Natural killer cell (primary cell): ENCODE results near the gene ASCL3. TPM values are rescaled to one million over a fixed set of nuclear protein-coding genes. Genes with fewer than 3 reads are reported as not detected.
"Not testable (repeated sequence)": the region's sequence is repeated elsewhere in the genome, so short reads cannot be mapped to it uniquely, and the experiment has no call there.

Experiments used
- ATAC-seq, 3 donors: fragments of 150-1000 bp in 2 of 3; fragments of 200-7000 bp in 1 of 3; cut with Tn5 transposase; 1 replicate in 1 of 3; 2 replicates in 2 of 3; pipeline ENCODE4 v1.10.0; 2021; ENCODE audit warnings: mild to moderate bottlenecking in 2 of 3, moderate library complexity in 2 of 3
- DNase-seq, 2 donors: peaks; one replicate each; pipeline versions ENCODE4 v3.0.0 to v3.0.0-alpha.2; 2013 to 2021; ENCODE audit warnings: mixed read lengths in 1 of 2
- H3K27ac ChIP-seq: one replicate; pipeline ENCODE4 v1.5.1; 2013; ENCODE audit warnings: mild to moderate bottlenecking, low read length
- H3K27me3 ChIP-seq: one replicate; pipeline ENCODE4 v1.6.1; 2013; ENCODE audit warnings: low read length; ENCODE audit not compliant: control insufficient read depth, insufficient read depth
- H3K36me3 ChIP-seq: one replicate; pipeline ENCODE4 v1.6.1; 2013; ENCODE audit warnings: low read length; ENCODE audit not compliant: control insufficient read depth, insufficient read depth
- H3K4me1 ChIP-seq: one replicate; pipeline ENCODE4 v1.6.1; 2013; ENCODE audit warnings: low read length; ENCODE audit not compliant: control insufficient read depth, insufficient read depth
- H3K4me3 ChIP-seq: one replicate; pipeline ENCODE4 v1.5.1; 2013; ENCODE audit warnings: low read length
- H3K9me3 ChIP-seq: one replicate; pipeline ENCODE4 v1.6.1; 2013; ENCODE audit warnings: low read length; ENCODE audit not compliant: control insufficient read depth, insufficient read depth
- H3K27ac Mint-ChIP-seq, 2 donors: one replicate each; pipeline ENCODE4 v1.8.0; 2022; ENCODE audit warnings: mild to moderate bottlenecking in 2 of 2, mixed read lengths in 2 of 2, moderate library complexity in 1 of 2
- H3K27me3 Mint-ChIP-seq, 2 donors: one replicate each; pipeline ENCODE4 v1.8.0; 2022; ENCODE audit warnings: low read depth in 2 of 2, mixed read lengths in 2 of 2
- H3K36me3 Mint-ChIP-seq: one replicate; pipeline ENCODE4 v1.8.0; 2022; ENCODE audit warnings: mixed read lengths
- H3K4me1 Mint-ChIP-seq, 2 donors: one replicate each; pipeline ENCODE4 v1.8.0; 2022; ENCODE audit warnings: mixed read lengths in 2 of 2
- H3K4me3 Mint-ChIP-seq: one replicate; pipeline ENCODE4 v1.8.0; 2022; ENCODE audit warnings: mild to moderate bottlenecking, moderate library complexity, mixed read lengths
- H3K9me3 Mint-ChIP-seq, 2 donors: one replicate each; pipeline ENCODE4 v1.8.0; 2022; ENCODE audit warnings: mixed read lengths in 2 of 2
- WGBS: methylation state at CpG from one replicate; pipeline ENCODE4 v1.1.7; 2013; ENCODE audit warnings: missing lambda C conversion rate; ENCODE audit not compliant: insufficient coverage; 5-methylcytosine and 5-hydroxymethylcytosine counted together
- intact Hi-C: fragments of 100-400 bp; cut with micrococcal nuclease; formaldehyde crosslinking; loops from one replicate; pipeline ENCODE4 v1.14.2; 2022
- total RNA-seq, 4 donors: library from RNA; stranded (reverse); fragments of 120-200 nt in 1 of 4; gene quantifications; one replicate each; pipeline versions ENCODE4 v1.2.3 to v1.2.4, GENCODE V29; 2013 to 2022
- TF ChIP-seq, protein P1 (sequence below): fragments of 200-600 bp; IDR thresholded peaks from one replicate; pipeline ENCODE4 v1.8.0; 2022; ENCODE audit warnings: antibody characterized with exemption

Gene ASCL3
- total RNA-seq, 3 donors from 2014 or later (not counting 1 experiment from before 2014, with no cell fraction given): not detected

DNA sequence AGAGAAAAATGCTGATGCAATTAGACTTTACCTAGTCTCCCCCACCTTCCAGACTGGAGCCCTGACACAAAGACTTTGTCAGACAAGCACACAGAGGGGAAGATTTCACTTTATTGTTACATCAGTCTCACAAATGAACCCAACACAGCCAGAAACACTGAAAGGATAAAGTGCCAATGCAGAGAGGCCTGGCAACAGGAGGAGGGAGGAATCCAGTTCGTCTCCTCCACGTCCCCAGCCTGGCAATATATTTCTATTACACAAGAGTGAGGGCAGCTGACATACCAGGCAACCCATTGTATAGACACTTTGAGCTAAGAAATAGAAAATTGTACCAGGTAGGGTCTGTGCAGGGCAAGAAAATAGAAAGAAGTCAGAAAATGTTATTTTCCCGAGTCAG, 37.7 kb upstream of the ASCL3 start:
- 100% methylated on average over 1 of the region's 3 CpGs for WGBS
- H3K27ac ChIP-seq: no peak overlapping the region
- no peak for ATAC-seq
- no peak for DNase-seq
- H3K4me1 ChIP-seq: no peaks in the 10 kb centered on the region
- no peak overlapping the region for H3K4me3 Mint-ChIP-seq
- H3K27me3 ChIP-seq: no peaks in the 10 kb centered on the region
- TF ChIP-seq, protein P1, sequence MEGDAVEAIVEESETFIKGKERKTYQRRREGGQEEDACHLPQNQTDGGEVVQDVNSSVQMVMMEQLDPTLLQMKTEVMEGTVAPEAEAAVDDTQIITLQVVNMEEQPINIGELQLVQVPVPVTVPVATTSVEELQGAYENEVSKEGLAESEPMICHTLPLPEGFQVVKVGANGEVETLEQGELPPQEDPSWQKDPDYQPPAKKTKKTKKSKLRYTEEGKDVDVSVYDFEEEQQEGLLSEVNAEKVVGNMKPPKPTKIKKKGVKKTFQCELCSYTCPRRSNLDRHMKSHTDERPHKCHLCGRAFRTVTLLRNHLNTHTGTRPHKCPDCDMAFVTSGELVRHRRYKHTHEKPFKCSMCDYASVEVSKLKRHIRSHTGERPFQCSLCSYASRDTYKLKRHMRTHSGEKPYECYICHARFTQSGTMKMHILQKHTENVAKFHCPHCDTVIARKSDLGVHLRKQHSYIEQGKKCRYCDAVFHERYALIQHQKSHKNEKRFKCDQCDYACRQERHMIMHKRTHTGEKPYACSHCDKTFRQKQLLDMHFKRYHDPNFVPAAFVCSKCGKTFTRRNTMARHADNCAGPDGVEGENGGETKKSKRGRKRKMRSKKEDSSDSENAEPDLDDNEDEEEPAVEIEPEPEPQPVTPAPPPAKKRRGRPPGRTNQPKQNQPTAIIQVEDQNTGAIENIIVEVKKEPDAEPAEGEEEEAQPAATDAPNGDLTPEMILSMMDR: no peak
- no peak overlapping the region for H3K27ac Mint-ChIP-seq
- H3K36me3 ChIP-seq: no peaks in the 10 kb centered on the region
- H3K4me3 ChIP-seq: no peak overlapping the region
- H3K36me3 Mint-ChIP-seq: no peaks in the 10 kb centered on the region
- no peaks in the 10 kb centered on the region for H3K9me3 Mint-ChIP-seq
- H3K4me1 Mint-ChIP-seq: no peaks in the 10 kb centered on the region
- no peaks in the 10 kb centered on the region for H3K27me3 Mint-ChIP-seq
- H3K9me3 ChIP-seq: no peaks in the 10 kb centered on the region
- intact Hi-C loops: no loop called here

DNA sequence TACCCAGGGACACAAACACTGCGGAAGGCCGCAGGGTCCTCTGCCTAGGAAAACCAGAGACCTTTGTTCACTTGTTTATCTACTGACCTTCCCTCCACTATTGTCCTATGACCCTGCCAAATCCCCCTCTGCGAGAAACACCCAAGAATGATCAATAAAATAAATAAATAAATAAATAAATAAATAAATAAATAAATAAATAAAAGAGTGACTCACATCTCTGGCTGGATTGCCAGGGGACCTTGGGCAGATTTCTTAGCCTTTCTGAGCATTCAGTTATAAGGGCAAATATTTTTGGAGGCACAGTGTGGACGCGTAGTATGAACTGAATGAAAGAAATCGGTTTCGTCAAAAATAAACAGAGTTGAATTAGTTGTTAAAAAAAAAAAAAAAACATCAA, 36.5 kb upstream of the ASCL3 start:
- H3K36me3 ChIP-seq, H3K4me3 Mint-ChIP-seq, DNase-seq, H3K4me1 Mint-ChIP-seq, H3K27ac ChIP-seq, ATAC-seq, H3K9me3 ChIP-seq, H3K27me3 ChIP-seq, H3K36me3 Mint-ChIP-seq, H3K27ac Mint-ChIP-seq, H3K27me3 Mint-ChIP-seq, H3K4me1 ChIP-seq, H3K4me3 ChIP-seq, intact Hi-C loops, H3K9me3 Mint-ChIP-seq: not testable (repeated sequence)
- no CpG with 5 or more reads among the region's 7 CpGs for WGBS

DNA sequence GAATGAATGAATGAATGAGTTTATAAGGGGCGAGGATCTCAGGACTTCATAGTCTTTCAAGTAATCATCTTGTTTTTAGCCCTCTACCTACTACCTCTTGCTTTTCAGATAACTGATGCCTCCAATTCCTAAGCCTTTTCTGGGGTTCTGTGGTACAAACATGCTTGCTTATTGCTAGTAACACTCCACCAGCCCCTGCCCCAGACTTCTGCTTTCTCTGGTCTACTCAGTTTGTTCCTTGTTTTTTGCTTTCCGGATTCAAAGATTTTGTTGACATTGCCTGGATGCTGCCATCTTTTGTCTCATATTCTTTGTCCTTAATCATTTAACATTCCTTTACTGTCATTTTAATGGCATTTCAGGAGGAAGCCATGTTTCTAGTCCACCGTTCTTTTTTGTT, 30.3 kb upstream of the ASCL3 start:
- 75% methylated on average over 3 of the region's 3 CpGs for WGBS
- no peaks in the 10 kb centered on the region for H3K9me3 Mint-ChIP-seq
- TF ChIP-seq, protein P1: no peak
- intact Hi-C loops: no loop called here
- Histone ChIP-seq H3K9me3 (no peaks in the 10 kb centered on the region), H3K27me3 (no peaks in the 10 kb centered on the region), H3K4me3 (no peak overlapping the region), H3K27ac (no peak overlapping the region), H3K36me3 (no peaks in the 10 kb centered on the region), H3K4me1 (no peaks in the 10 kb centered on the region)
- ATAC-seq (no peak), DNase-seq (no peak)
- H3K27me3 Mint-ChIP-seq: no peaks in the 10 kb centered on the region
- H3K4me1 Mint-ChIP-seq: no peaks in the 10 kb centered on the region
- no peak overlapping the region for H3K27ac Mint-ChIP-seq
- H3K4me3 Mint-ChIP-seq: no peak overlapping the region
- H3K36me3 Mint-ChIP-seq: no peaks in the 10 kb centered on the region

DNA sequence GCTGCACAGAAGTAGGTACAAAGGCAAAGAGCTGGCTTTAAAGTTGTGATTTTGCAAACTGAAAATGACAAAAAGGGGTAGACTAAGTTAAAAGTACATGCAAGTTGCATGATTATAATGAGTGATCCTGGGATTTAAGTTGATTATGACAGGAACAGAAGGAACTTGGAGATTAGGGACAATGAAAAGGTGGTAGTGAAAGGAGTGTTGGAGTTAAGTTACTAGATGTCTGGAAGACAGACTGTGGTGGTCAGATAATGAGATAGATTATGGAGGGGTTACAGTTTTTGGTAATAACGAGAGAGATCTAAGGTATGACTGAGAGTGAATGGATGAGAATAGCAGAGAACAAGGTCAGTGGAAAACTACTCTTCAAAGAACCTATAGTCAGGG, 29.1 kb upstream of the ASCL3 start:
- no peak for ATAC-seq
- Mint-ChIP-seq H3K36me3 (no peaks in the 10 kb centered on the region), H3K4me1 (no peaks in the 10 kb centered on the region), H3K4me3 (no peak overlapping the region), H3K27me3 (no peaks in the 10 kb centered on the region), H3K9me3 (no peaks in the 10 kb centered on the region), H3K27ac (no peak overlapping the region)
- intact Hi-C loops: no loop called here
- H3K27ac ChIP-seq: no peak overlapping the region
- H3K4me3 ChIP-seq: no peak overlapping the region
- H3K4me1 ChIP-seq: no peaks in the 10 kb centered on the region
- H3K9me3 ChIP-seq: no peaks in the 10 kb centered on the region
- no peak for DNase-seq
- no peaks in the 10 kb centered on the region for H3K36me3 ChIP-seq
- 86% methylated on average over 1 of the region's 1 CpG for WGBS
- TF ChIP-seq, protein P1: no peak
- H3K27me3 ChIP-seq: no peaks in the 10 kb centered on the region
